Panc1 (cell line): Measurements from ENCODE around the gene BCR.
"Not testable (repeated sequence)": the region's sequence is repeated elsewhere in the genome, so short reads cannot be mapped to it uniquely, and the experiment has no call there.

ENCODE experiments used
- CTCF ChIP-seq: fragments of 450-650 bp; IDR thresholded peaks from 2 replicates; pipeline ENCODE4 v1.5.1; 2017; ENCODE audit warnings: mild to moderate bottlenecking
- POLR2AphosphoS5 ChIP-seq: IDR thresholded peaks from 2 replicates; pipeline ENCODE4 v1.6.1; 2012; ENCODE audit warnings: mild to moderate bottlenecking, low read depth, low read length, moderate library complexity
- REST ChIP-seq, 2 experiments: IDR thresholded peaks; 2 replicates each; pipeline ENCODE4 v1.6.1; 2011 to 2012; ENCODE audit warnings: low read depth in 2 of 2, control low read depth in 1 of 2, low read length in 1 of 2, mild to moderate bottlenecking in 1 of 2, moderate library complexity in 1 of 2; ENCODE audit not compliant: insufficient read depth in 1 of 2
- TCF7L2 ChIP-seq: IDR thresholded peaks from 2 replicates; pipeline ENCODE4 v1.6.1; 2011; ENCODE audit warnings: mild to moderate bottlenecking, low read depth, low read length, inconsistent platforms

- not testable (repeated sequence) for TF ChIP-seq REST (IDR thresholded peaks at IDR 0.05; ENCODE audit: insufficient read depth in 1 of 2, low read depth in 2 of 2, low read length in 1 of 2); POLR2AphosphoS5; CTCF; TCF7L2
These were observed 138.0 kb downstream of the BCR start for GRCh38 chr22:23318316-23318715.
